Spleen (tissue), 7 donors: ENCODE measurements around the gene GPER1.

ENCODE experiments used
- POLR2A ChIP-seq, 3 donors: fragments of 450-650 bp; IDR thresholded peaks; one replicate each; pipeline ENCODE4 v1.5.1; 2017; ENCODE audit warnings: antibody characterized with exemption in 3 of 3, mild to moderate bottlenecking in 1 of 3
- TF ChIP-seq, protein P1 (sequence below), 11 experiments: fragments of 200-600 bp in 7 of 11; fragments of 450-650 bp in 4 of 11; sonication (generic) in 4 of 11; IDR thresholded peaks in 8 of 11; conservative IDR thresholded peaks in 3 of 11; 1 replicate in 7 of 11; 2 replicates in 4 of 11; pipeline versions ENCODE4 v1.4.0 to v1.8.0; 2016 to 2021; ENCODE audit warnings: antibody characterized with exemption in 11 of 11, inconsistent platforms in 4 of 11, mild to moderate bottlenecking in 1 of 11
- donor health status: DM: no; HTN: no; CAD: no; lungs with moderate emphysema.
- donor health status: DM: no; HTN: no; CAD: no.
- donor health status: DM: no; HTN: no; CAD: no.

DNA sequence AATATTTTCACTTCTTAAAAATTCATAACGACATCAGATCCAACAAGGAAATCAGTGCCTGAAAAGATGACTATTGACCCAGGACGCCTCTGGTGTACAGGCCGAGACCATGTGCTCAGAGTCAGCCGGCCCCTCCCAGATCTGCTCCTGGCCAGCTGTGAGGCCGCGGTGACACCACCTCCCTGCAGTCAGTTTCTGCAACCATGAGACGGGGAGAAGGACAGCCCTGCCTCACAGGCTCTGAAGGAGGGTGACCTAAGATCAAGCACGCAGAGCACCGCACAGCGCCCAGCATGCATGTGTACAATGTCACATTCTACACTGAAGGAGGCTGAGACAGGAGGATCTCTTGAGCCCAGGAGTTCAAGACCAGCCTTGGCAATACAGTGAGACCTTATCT is 2.6 kb upstream of the GPER1 start:
- no peak for TF ChIP-seq POLR2A (IDR thresholded peaks at IDR 0.05)
- TF ChIP-seq, protein P1, sequence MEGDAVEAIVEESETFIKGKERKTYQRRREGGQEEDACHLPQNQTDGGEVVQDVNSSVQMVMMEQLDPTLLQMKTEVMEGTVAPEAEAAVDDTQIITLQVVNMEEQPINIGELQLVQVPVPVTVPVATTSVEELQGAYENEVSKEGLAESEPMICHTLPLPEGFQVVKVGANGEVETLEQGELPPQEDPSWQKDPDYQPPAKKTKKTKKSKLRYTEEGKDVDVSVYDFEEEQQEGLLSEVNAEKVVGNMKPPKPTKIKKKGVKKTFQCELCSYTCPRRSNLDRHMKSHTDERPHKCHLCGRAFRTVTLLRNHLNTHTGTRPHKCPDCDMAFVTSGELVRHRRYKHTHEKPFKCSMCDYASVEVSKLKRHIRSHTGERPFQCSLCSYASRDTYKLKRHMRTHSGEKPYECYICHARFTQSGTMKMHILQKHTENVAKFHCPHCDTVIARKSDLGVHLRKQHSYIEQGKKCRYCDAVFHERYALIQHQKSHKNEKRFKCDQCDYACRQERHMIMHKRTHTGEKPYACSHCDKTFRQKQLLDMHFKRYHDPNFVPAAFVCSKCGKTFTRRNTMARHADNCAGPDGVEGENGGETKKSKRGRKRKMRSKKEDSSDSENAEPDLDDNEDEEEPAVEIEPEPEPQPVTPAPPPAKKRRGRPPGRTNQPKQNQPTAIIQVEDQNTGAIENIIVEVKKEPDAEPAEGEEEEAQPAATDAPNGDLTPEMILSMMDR (IDR thresholded peaks at IDR 0.05 in 8 of 11, conservative IDR thresholded peaks at IDR 0.05 in 3 of 11) = no peak
